HL-60/S4 (cell line): Measurements from ENCODE around the gene SPATA31C2.
"Not testable (repeated sequence)": the region's sequence is repeated elsewhere in the genome, so short reads cannot be mapped to it uniquely, and the experiment has no call there.

ENCODE experiments used
- in situ Hi-C: fragments of 300-500 bp; cut with MboI; formaldehyde crosslinking; loops from 2 replicates; pipeline ENCODE4 v1.14.3; 2022; ENCODE audit warnings: low sequenced_read_pairs

The SPATA31C2 gene

GRCh38 chr9:88129556-88129955 lies 8.7 kb downstream of the SPATA31C2 start:
- in situ Hi-C loops = not testable (repeated sequence)

- in situ Hi-C loops = not testable (repeated sequence)
Observed at GRCh38 chr9:88127700-88128300, 10.5 kb downstream of the SPATA31C2 start.

GRCh38 chr9:88123413-88123812 lies 14.9 kb downstream of the SPATA31C2 start:
- in situ Hi-C loops = not testable (repeated sequence)

- in situ Hi-C loops = not testable (repeated sequence)
Observed at GRCh38 chr9:88118121-88118520, 20.2 kb downstream of the SPATA31C2 start.

- in situ Hi-C loops = not testable (repeated sequence)
Observed at GRCh38 chr9:88114968-88115612, 23.2 kb downstream of the SPATA31C2 start.

- in situ Hi-C loops = not testable (repeated sequence)
Observed at GRCh38 chr9:88114283-88114967, 23.9 kb downstream of the SPATA31C2 start.

- in situ Hi-C loops = not testable (repeated sequence)
Observed at GRCh38 chr9:88113156-88114130, 24.8 kb downstream of the SPATA31C2 start.

GRCh38 chr9:88110026-88110425 lies 28.2 kb downstream of the SPATA31C2 start:
- in situ Hi-C loops = no loop called here

GRCh38 chr9:88108779-88109178 lies 29.5 kb downstream of the SPATA31C2 start:
- in situ Hi-C loops = no loop called here

GRCh38 chr9:88106492-88106891 lies 31.8 kb downstream of the SPATA31C2 start:
- in situ Hi-C loops = no loop called here

GRCh38 chr9:88092797-88093331 lies 45.4 kb downstream of the SPATA31C2 start:
- in situ Hi-C loops = no loop called here

GRCh38 chr9:88090151-88090581 lies 48.1 kb downstream of the SPATA31C2 start:
- in situ Hi-C loops = no loop called here

GRCh38 chr9:88087906-88088305 lies 50.4 kb downstream of the SPATA31C2 start:
- in situ Hi-C loops = no loop called here

- in situ Hi-C loops = no loop called here
Observed at GRCh38 chr9:88085476-88085875, 52.8 kb downstream of the SPATA31C2 start.

- in situ Hi-C loops = no loop called here
Observed at GRCh38 chr9:88084357-88085183, 53.7 kb downstream of the SPATA31C2 start.
